Measurements from ENCODE around the gene AHDC1.

DNA sequence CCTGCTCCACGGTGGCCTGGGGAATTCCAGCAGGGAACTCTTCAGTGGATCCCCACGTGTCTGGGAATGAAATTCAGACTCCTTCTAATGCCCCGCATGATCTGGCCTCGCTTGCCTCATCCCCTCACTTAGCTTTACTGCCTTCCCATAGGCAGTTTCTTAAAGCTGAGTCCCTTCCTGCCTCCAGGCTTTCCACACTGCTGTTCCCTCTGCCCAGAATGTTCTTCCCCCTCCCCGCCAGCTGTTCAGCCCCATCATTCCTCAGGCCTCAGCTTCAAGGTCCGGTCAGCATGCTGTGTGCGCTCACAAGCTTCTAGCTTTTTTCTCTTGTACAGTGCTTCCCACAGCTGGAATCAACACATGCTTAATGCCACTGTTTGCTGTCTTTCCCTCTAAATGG is 59.1 kb downstream of the AHDC1 start:
- no peak for TF ChIP-seq EP300 (IDR thresholded peaks at IDR 0.05)
- TF ChIP-seq, protein P1, sequence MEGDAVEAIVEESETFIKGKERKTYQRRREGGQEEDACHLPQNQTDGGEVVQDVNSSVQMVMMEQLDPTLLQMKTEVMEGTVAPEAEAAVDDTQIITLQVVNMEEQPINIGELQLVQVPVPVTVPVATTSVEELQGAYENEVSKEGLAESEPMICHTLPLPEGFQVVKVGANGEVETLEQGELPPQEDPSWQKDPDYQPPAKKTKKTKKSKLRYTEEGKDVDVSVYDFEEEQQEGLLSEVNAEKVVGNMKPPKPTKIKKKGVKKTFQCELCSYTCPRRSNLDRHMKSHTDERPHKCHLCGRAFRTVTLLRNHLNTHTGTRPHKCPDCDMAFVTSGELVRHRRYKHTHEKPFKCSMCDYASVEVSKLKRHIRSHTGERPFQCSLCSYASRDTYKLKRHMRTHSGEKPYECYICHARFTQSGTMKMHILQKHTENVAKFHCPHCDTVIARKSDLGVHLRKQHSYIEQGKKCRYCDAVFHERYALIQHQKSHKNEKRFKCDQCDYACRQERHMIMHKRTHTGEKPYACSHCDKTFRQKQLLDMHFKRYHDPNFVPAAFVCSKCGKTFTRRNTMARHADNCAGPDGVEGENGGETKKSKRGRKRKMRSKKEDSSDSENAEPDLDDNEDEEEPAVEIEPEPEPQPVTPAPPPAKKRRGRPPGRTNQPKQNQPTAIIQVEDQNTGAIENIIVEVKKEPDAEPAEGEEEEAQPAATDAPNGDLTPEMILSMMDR (IDR thresholded peaks at IDR 0.05) = no peak
